ENCODE results near the gene NTRK3.

NTRK3 gene

GRCh38 chr15:88243895-88244787 lies 12.4 kb downstream of the NTRK3 start:
- peak; percentile 63 for TF ChIP-seq CTCF (IDR thresholded peaks at IDR 0.05; ENCODE audit: low read depth, low read length, missing control alignments)
- H3K4me3 ChIP-seq (replicated peaks; ENCODE audit: low read depth, low read length): no peak overlapping the region
- DNase-seq (ENCODE audit: extremely low read depth, low read depth): no peak

GRCh38 chr15:88242586-88243555 lies 13.7 kb downstream of the NTRK3 start:
- TF ChIP-seq CTCF (IDR thresholded peaks at IDR 0.05; ENCODE audit: low read depth, low read length, missing control alignments): no peak
- no peak for DNase-seq (ENCODE audit: extremely low read depth, low read depth)
- no peak overlapping the region for H3K4me3 ChIP-seq (replicated peaks; ENCODE audit: low read depth, low read length)

GRCh38 chr15:88241461-88241860 lies 15.1 kb downstream of the NTRK3 start:
- DNase-seq (ENCODE audit: extremely low read depth, low read depth): no peak
- no peak for TF ChIP-seq CTCF (IDR thresholded peaks at IDR 0.05; ENCODE audit: low read depth, low read length, missing control alignments)
- no peak overlapping the region for H3K4me3 ChIP-seq (replicated peaks; ENCODE audit: low read depth, low read length)

- DNase-seq (ENCODE audit: extremely low read depth, low read depth): no peak
- no peak for TF ChIP-seq CTCF (IDR thresholded peaks at IDR 0.05; ENCODE audit: low read depth, low read length, missing control alignments)
- no peak overlapping the region for H3K4me3 ChIP-seq (replicated peaks; ENCODE audit: low read depth, low read length)
Measured at GRCh38 chr15:88241060-88241459, 15.5 kb downstream of the NTRK3 start.

GRCh38 chr15:88239594-88239993 lies 16.9 kb downstream of the NTRK3 start:
- no peak for TF ChIP-seq CTCF (IDR thresholded peaks at IDR 0.05; ENCODE audit: low read depth, low read length, missing control alignments)
- H3K4me3 ChIP-seq (replicated peaks; ENCODE audit: low read depth, low read length): no peak overlapping the region
- DNase-seq (ENCODE audit: extremely low read depth, low read depth): no peak

- no peak overlapping the region for H3K4me3 ChIP-seq (replicated peaks; ENCODE audit: low read depth, low read length)
- no peak for DNase-seq (ENCODE audit: extremely low read depth, low read depth)
- no peak for TF ChIP-seq CTCF (IDR thresholded peaks at IDR 0.05; ENCODE audit: low read depth, low read length, missing control alignments)
Measured at GRCh38 chr15:88238618-88239430, 17.7 kb downstream of the NTRK3 start.
